KOPT-K1 (cell line): ENCODE data around the gene ITPR1.

Experiments
- H3K27ac ChIP-seq: fragments of 200-600 bp; sonication (generic); 2 replicates; pipeline ENCODE4 v1.5.1; 2016; ENCODE audit warnings: antibody characterized with exemption, mild to moderate bottlenecking, low read depth, low read length; ENCODE audit not compliant: poor library complexity, severe bottlenecking
- H3K36me3 ChIP-seq: fragments of 200-600 bp; sonication (generic); 2 replicates; pipeline ENCODE4 v1.5.1; 2017; ENCODE audit warnings: antibody characterized with exemption, mild to moderate bottlenecking, low read length, moderate library complexity; ENCODE audit not compliant: insufficient read depth
- H3K9me3 ChIP-seq: fragments of 200-600 bp; sonication (generic); 2 replicates; pipeline ENCODE4 v1.5.1; 2017; ENCODE audit warnings: antibody characterized with exemption, low read length, mild to moderate bottlenecking; ENCODE audit not compliant: insufficient read depth, poor library complexity, severe bottlenecking

Gene ITPR1

GRCh38 chr3:4551794-4552442 is 58.8 kb downstream of the ITPR1 start:
- Histone ChIP-seq H3K36me3 (no peaks in the 10 kb centered on the region), H3K9me3 (peaks cover 5% of the 10 kb centered on the region), H3K27ac (no peak overlapping the region)

GRCh38 chr3:4552811-4553210 is 59.7 kb downstream of the ITPR1 start:
- no peak overlapping the region for H3K27ac ChIP-seq
- peaks cover 13% of the 10 kb centered on the region for H3K9me3 ChIP-seq
- H3K36me3 ChIP-seq: no peaks in the 10 kb centered on the region

GRCh38 chr3:4561661-4562060 is 68.5 kb downstream of the ITPR1 start:
- H3K27ac ChIP-seq: no peak overlapping the region
- peaks cover 20% of the 10 kb centered on the region for H3K9me3 ChIP-seq

GRCh38 chr3:4562595-4562994 is 69.4 kb downstream of the ITPR1 start:
- H3K36me3 ChIP-seq: no peaks in the 10 kb centered on the region
- H3K9me3 ChIP-seq: peaks cover 11% of the 10 kb centered on the region
- no peak overlapping the region for H3K27ac ChIP-seq

More at GRCh38 chr3:4561661-4562060, 68.5 kb downstream of the ITPR1 start:
- no peaks in the 10 kb centered on the region for H3K36me3 ChIP-seq

GRCh38 chr3:4564270-4564669 is 71.1 kb downstream of the ITPR1 start:
- no peak overlapping the region for H3K27ac ChIP-seq

GRCh38 chr3:4564928-4565586 is 71.9 kb downstream of the ITPR1 start:
- no peak overlapping the region for H3K27ac ChIP-seq
- no peaks in the 10 kb centered on the region for H3K36me3 ChIP-seq
- H3K9me3 ChIP-seq: no peaks in the 10 kb centered on the region

More at GRCh38 chr3:4564270-4564669, 71.1 kb downstream of the ITPR1 start:
- Histone ChIP-seq H3K36me3 (no peaks in the 10 kb centered on the region), H3K9me3 (no peaks in the 10 kb centered on the region)

GRCh38 chr3:4565809-4566501 is 72.8 kb downstream of the ITPR1 start:
- no peaks in the 10 kb centered on the region for H3K36me3 ChIP-seq
- no peak overlapping the region for H3K27ac ChIP-seq
- no peaks in the 10 kb centered on the region for H3K9me3 ChIP-seq

- no peak overlapping the region for H3K27ac ChIP-seq
- no peaks in the 10 kb centered on the region for H3K36me3 ChIP-seq
- no peaks in the 10 kb centered on the region for H3K9me3 ChIP-seq
Observed at GRCh38 chr3:4568841-4569240, 75.7 kb downstream of the ITPR1 start.

- Histone ChIP-seq H3K27ac (no peak overlapping the region), H3K36me3 (no peaks in the 10 kb centered on the region)
Observed at GRCh38 chr3:4570840-4571621, 77.9 kb downstream of the ITPR1 start.

GRCh38 chr3:4571690-4572334 is 78.7 kb downstream of the ITPR1 start:
- Histone ChIP-seq H3K9me3 (no peaks in the 10 kb centered on the region), H3K36me3 (no peaks in the 10 kb centered on the region), H3K27ac (no peak overlapping the region)

More at GRCh38 chr3:4570840-4571621, 77.9 kb downstream of the ITPR1 start:
- H3K9me3 ChIP-seq: no peaks in the 10 kb centered on the region

GRCh38 chr3:4573153-4573552 is 80.0 kb downstream of the ITPR1 start:
- Histone ChIP-seq H3K36me3 (no peaks in the 10 kb centered on the region), H3K9me3 (no peaks in the 10 kb centered on the region), H3K27ac (no peak overlapping the region)

- Histone ChIP-seq H3K27ac (no peak overlapping the region), H3K9me3 (no peaks in the 10 kb centered on the region), H3K36me3 (no peaks in the 10 kb centered on the region)
Observed at GRCh38 chr3:4574426-4574965, 81.3 kb downstream of the ITPR1 start.

- Histone ChIP-seq H3K27ac (no peak overlapping the region), H3K36me3 (no peaks in the 10 kb centered on the region)
Observed at GRCh38 chr3:4575381-4575780, 82.2 kb downstream of the ITPR1 start.

GRCh38 chr3:4577721-4578120 is 84.6 kb downstream of the ITPR1 start:
- Histone ChIP-seq H3K36me3 (no peaks in the 10 kb centered on the region), H3K27ac (no peak overlapping the region), H3K9me3 (no peaks in the 10 kb centered on the region)

More at GRCh38 chr3:4575381-4575780, 82.2 kb downstream of the ITPR1 start:
- no peaks in the 10 kb centered on the region for H3K9me3 ChIP-seq
